ENCODE data around the gene ZNF581.

ZNF581 gene

GRCh38 chr19:55643003-55643886 is at the start of gene ZNF581:
ZNF581 (plus strand) TSS chr19:55643649; CDS start chr19:55644572, 923 bp downstream.
- peak; percentile 60 to 69 for DNase-seq (ENCODE audit: low read depth in 2 of 2)

GRCh38 chr19:55594996-55595545 is 48.4 kb upstream of the ZNF581 start:
- no peak for DNase-seq (ENCODE audit: low read depth in 2 of 2)

- no peak for DNase-seq (ENCODE audit: low read depth in 2 of 2)
These were observed 47.1 kb upstream of the ZNF581 start for GRCh38 chr19:55596304-55596703.

- no peak for DNase-seq (ENCODE audit: low read depth in 2 of 2)
These were observed 45.9 kb upstream of the ZNF581 start for GRCh38 chr19:55597501-55597921.

- no peak for DNase-seq (ENCODE audit: low read depth in 2 of 2)
These were observed 45.4 kb upstream of the ZNF581 start for GRCh38 chr19:55598034-55598433.

GRCh38 chr19:55598719-55599467 is 44.6 kb upstream of the ZNF581 start:
- DNase-seq (ENCODE audit: low read depth in 2 of 2) = peak; percentile 80 to 87

GRCh38 chr19:55599468-55599841 is 44.0 kb upstream of the ZNF581 start, which contains the start of gene FIZ1:
FIZ1 (minus strand) TSS chr19:55599517; CDS start chr19:55597865, 1,652 bp downstream.
- DNase-seq (ENCODE audit: low read depth in 2 of 2) = peak; percentile 92 to 93

- peak; percentile 65 to 66 for DNase-seq (ENCODE audit: low read depth in 2 of 2)
These were observed 43.4 kb upstream of the ZNF581 start, which contains the start of gene ZNF524 for GRCh38 chr19:55599842-55600661. ZNF524 (plus strand) TSS chr19:55600288; CDS start chr19:55602113, 1,825 bp downstream.

- DNase-seq (ENCODE audit: low read depth in 2 of 2) = no peak
These were observed 42.8 kb upstream of the ZNF581 start for GRCh38 chr19:55600662-55601028.

GRCh38 chr19:55601084-55601483 is 42.4 kb upstream of the ZNF581 start:
- no peak for DNase-seq (ENCODE audit: low read depth in 2 of 2)

- no peak for DNase-seq (ENCODE audit: low read depth in 2 of 2)
These were observed 41.1 kb upstream of the ZNF581 start for GRCh38 chr19:55602104-55603001.

- DNase-seq (ENCODE audit: low read depth in 2 of 2) = no peak
These were observed 40.3 kb upstream of the ZNF581 start for GRCh38 chr19:55603115-55603514.

GRCh38 chr19:55603581-55604292 is 39.7 kb upstream of the ZNF581 start:
- DNase-seq (ENCODE audit: low read depth in 2 of 2) = no peak

- peak; percentile 97 to 98 for DNase-seq (ENCODE audit: low read depth in 2 of 2)
These were observed 38.2 kb upstream of the ZNF581 start for GRCh38 chr19:55605207-55605636.

GRCh38 chr19:55605637-55606470 is 37.6 kb upstream of the ZNF581 start, which contains the start of gene ZNF865:
ZNF865 (plus strand) TSS chr19:55605647; CDS start chr19:55613619, 7,972 bp downstream.
- peak; percentile 44 to 52 for DNase-seq (ENCODE audit: low read depth in 2 of 2)

GRCh38 chr19:55606471-55606787 is 37.0 kb upstream of the ZNF581 start:
- DNase-seq (ENCODE audit: low read depth in 2 of 2) = no peak

GRCh38 chr19:55606817-55607216 is 36.6 kb upstream of the ZNF581 start:
- DNase-seq (ENCODE audit: low read depth in 2 of 2) = no peak

GRCh38 chr19:55609326-55609725 is 34.1 kb upstream of the ZNF581 start:
- no peak for DNase-seq (ENCODE audit: low read depth in 2 of 2)
